ENCODE data around the gene ELOVL5.

ELOVL5 gene

DNA sequence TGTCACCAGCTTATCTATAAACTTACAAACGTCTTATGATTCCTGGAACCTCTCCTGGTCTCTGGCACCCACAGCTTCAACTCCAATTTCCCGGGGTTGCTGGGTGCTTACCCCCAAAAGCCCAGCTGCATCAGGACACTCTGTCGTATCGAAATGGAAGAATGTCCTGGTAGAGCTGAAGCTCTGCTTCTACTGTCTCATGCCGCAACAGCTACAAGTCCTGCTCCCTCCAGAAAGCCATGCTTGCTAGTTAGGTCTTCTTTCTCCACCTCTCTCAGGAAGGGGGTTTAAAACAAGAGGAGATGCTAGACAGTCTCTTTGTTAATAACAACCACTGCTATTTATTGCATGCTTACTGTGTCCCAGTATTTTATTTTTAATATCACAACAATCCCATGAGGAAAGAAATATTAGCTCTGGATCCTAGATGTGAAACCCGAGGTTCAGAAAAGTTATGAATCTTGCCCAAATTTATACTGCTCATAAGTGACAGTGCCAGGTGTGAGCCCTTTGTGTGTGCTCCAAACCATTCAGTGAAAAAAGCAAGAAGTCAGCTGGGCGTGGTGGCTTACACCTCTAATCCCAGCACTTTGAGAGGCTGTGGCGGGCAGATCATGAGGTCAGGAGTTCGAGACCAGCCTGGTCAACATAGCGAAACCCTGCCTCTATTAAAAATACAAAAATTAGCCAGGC is 117.8 kb downstream of the ELOVL5 start:
- no peak for DNase-seq

DNA sequence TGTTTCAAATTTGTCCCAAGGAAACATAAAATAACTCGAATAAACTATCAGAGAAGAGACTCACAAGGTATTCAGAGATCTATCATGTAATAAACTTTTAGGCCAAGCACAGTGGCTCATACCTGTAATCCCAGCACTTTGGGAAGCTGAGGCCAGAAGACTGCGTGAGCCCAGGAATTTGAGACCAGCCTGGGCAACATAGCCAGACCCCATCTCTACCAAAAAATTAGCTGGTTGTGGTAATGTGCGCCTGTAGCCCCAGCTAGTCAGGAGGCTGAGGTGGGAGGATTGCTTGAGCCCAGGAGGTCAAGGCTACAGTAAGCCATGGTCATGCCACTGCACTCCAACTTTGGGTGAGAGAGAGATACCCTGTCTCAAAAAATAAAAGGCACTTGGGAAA is 120.9 kb downstream of the ELOVL5 start:
- DNase-seq: no peak

DNA sequence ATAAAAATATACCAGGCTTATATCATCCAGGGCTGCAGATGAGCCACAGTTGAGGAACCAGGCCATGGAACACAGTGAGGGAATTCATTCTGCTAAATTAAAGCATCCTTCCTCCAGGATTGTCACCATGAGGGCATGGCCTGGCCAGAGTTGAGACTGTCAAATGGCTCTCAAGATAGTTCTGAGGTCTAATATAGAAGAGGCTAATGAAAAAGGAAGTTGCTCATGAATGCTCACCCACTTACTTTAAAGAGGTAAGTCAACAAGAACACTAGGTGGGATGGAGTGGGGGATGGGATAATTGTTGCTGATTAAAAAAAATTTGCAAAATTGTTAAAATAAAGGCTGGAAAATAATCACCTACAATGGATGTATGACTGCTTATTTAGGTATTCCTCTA is 128.1 kb downstream of the ELOVL5 start:
- no peak for DNase-seq
